Activated CD8-positive, alpha-beta memory T cell treated with anti-CD3 and anti-CD28 coated beads for 36 hours (primary cell): Measurements from ENCODE around the gene PRKACA. TPM values are rescaled to one million over a fixed set of nuclear protein-coding genes. Genes with fewer than 3 reads are reported as not detected.

Source experiments
- CTCF ChIA-PET: fragments of 350-600 bp; sonication (Branson Sonifier 250); formaldehyde crosslinking; loops from one replicate; lab custom pipeline; 2021; ENCODE audit warnings: antibody characterized with exemption; lab: Charles Lee
- POLR2A ChIA-PET: fragments of 350-600 bp; sonication (Branson Sonifier 250); formaldehyde crosslinking; loops from one replicate; lab custom pipeline; 2021; ENCODE audit warnings: antibody characterized with exemption; lab: Charles Lee
- total RNA-seq, 2 experiments: library from RNA; stranded (reverse); gene quantifications; one replicate each; pipeline ENCODE4 v1.2.3, GENCODE V29; 2021

PRKACA gene
- total RNA-seq, 2 experiments from 2014 or later: 70.5 to 74.1 TPM

DNA sequence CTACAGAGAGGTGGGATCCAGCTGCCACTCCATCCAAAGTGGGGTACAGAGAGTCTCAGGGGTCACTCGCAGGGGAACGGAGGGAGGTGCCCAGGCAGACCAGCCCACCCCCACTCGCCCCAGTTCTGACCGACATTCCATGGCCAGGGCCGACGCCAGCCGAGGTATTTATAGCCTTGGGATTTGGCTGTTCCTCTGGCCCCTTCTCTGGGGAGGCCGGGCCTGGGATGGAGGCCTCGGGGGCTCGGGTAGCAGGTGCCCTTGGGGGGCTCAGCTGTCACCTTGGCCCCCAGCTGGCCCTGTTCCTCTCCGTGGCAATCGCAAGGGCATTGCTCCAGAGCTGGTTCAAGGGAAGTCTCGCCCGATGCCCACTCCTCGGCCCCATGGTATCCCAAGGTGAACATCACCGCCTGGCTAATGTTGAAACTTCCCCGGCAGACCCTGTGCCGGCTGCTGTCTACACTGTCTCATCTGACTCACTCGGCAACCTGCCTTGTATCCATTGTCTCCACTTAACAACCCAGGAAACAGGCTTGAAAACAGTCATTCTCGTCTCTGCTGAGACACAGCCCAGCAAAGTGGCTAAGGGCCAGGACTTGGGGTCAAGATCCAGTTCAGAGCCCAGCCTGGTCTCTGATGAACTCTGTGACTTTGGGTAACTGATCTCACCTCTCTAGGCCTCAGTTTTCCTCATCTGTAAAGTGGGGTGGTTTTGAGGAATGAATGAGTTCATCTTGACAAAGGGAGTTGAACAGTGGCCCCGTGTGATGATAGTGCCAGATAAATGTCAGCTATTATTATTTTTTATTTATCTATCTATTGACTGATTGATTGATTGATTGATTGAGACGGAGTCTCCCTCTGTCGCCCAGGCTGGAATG, 9.7 kb downstream of the PRKACA start:
- POLR2A ChIA-PET: no interaction called here
- CTCF ChIA-PET: no interaction called here

DNA sequence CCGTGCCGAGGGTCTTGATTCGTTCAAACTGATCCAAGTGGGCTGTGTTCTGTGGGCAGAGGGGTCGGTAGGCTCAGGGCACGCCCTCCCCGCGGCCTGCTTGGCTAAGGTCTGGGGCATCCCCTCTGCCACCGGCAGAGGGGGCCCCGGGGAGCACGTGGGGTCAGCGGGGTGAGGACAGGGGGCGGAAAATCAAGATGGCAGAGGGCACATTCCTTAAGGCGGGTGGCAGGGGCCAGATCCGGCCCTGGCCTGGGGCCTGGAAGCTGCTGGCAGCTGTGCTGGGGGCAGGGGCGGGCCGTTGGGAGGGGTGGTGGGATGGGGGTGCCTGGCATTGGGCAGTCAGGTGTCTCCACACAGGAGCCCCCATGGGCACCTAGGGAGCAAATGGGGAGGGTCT, 10.7 kb downstream of the PRKACA start:
- CTCF ChIA-PET: no interaction called here

DNA sequence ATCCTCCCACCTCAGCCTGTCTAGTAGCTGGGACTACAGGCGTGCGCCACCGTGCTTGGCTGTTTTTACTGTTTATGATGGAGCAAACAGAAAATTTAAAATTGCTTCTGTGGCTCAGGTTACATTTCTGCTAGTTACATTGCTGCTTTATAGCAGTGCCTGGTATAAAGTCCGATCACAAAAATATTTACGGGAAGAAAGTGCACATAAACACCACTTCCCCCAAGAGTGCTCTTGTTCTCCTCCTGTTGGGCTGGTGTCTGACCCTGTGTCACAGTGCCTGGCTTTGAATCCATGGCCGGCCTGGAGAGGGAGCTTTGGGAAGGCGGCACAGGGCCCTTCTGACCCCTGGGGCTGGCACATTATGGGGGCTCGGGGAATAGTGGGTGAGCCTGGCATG, 11.9 kb downstream of the PRKACA start:
- POLR2A ChIA-PET: no interaction called here
- CTCF ChIA-PET: interaction anchor here (0.7 kb wide), 1 partner anchor 317 kb away, joined by 3 read pairs; no protein-coding TSS in a partner anchor

More for the DNA sequence above, 10.7 kb downstream of the PRKACA start:
- POLR2A ChIA-PET: no interaction called here

DNA sequence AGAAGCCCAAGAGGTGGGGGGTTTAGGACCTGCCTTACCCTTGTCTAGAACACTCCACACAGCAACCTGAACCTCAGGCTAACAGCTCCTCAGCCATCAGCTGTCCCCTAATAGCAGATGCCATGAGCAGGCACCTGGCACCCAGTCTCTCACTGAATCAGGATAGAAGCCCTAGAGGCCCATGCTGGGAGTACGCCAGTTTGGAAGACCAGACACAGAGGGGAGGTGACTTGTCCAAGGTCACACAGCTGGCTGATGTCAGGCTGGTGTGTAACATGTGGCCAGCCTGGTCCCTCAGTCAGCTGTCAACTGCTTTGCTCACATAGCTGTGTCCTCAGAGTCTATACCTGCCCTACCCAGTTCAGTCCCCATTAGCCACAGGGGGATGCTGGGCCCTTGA, 14.3 kb downstream of the PRKACA start:
- CTCF ChIA-PET: interaction anchor here (0.9 to 3.4 kb wide), 5 partner anchors 11 to 245 kb away, joined by 3 to 19 read pairs (median 3); no protein-coding TSS in a partner anchor
- POLR2A ChIA-PET: interaction anchor here (0.6 kb wide), 1 partner anchor 262 kb away, joined by 5 read pairs; no protein-coding TSS in a partner anchor

DNA sequence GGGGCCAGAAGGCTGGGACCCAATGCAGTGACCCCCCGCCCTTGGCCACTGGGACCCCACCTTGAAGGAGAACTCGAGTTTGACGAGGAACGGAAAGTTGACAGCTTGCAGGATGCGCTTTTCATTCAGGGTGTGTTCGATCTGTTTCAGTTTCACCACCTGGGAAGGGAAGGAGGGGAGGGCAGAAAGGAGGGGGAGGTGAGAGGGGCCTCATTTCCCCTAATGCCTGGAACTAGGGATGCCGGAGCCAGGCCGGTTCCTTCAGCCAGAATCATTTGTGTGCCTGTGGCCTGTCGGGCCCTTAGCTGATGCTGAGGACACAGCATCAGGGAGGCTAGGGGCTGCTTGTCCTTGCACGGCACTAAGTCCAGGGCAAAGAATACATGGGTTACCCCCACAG, 14.8 kb downstream of the PRKACA start:
- POLR2A ChIA-PET: interaction anchor here (0.6 kb wide), 1 partner anchor 262 kb away, joined by 5 read pairs; no protein-coding TSS in a partner anchor

DNA sequence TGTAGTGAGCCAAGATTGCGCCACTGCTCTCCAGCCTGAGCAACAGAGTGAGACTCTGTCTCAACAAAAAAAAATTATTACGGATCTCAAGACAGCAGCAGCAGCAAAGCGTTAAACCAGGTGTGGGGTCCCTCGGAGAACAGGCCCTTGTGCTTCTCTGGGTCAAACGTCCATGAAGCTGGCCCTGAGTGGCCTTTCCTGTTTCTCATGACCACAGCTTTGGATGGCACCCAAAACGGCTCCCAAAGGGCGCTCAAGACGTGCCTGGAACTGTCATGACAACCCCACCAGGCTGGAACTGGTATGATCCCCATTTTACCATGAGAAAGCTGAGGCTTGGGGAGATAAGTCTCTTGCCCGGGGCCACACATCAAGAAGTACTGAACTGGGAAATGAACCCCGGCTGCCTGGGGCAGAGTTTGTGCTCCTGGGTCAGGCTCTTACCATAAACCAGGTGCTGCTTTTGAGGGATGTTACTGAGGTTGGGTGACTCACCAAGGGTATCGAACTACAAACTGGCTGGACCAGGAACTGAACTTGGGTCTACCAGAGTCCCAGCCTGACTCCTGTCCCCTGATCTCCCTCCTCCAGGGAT, 15.4 kb downstream of the PRKACA start:
- POLR2A ChIA-PET: no interaction called here
- CTCF ChIA-PET: interaction anchor here (1.1 to 3.4 kb wide), 3 partner anchors 12 to 246 kb away, joined by 3 to 19 read pairs (median 3); no protein-coding TSS in a partner anchor

More for the DNA sequence above, 14.8 kb downstream of the PRKACA start:
- CTCF ChIA-PET: interaction anchor here (0.9 to 3.4 kb wide), 4 partner anchors 12 to 245 kb away, joined by 3 to 19 read pairs (median 3); no protein-coding TSS in a partner anchor

DNA sequence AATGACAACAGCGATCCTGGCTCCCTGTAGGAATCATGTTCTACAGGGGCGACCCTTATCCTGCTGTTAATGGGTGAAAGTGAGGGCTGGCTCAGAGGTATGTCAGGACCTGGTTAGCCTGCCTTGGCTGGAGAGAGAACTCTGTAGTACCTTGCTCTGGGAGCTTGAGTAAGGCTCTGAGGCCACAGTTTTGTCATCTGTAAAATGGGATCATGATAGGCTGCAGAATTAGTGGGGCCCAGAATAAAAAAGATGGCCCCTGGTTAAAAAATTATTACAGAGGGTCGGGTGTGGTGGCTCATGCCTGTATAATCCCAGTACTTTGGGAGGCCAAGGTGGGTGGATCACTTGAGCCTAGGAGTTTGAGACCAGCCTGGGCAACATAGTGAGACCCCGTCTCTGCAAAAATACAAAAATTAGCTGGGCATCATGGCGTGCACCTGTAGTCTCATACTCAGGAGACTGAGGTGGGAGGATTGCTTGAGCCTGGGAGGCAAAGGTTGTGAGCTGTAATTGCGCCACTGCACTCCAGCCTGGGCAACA, 16.5 kb downstream of the PRKACA start:
- ChIA-PET CTCF (interaction anchor here (3.4 kb wide), 1 partner anchor 14 kb away, joined by 19 read pairs; no protein-coding TSS in a partner anchor), POLR2A (no interaction called here)

DNA sequence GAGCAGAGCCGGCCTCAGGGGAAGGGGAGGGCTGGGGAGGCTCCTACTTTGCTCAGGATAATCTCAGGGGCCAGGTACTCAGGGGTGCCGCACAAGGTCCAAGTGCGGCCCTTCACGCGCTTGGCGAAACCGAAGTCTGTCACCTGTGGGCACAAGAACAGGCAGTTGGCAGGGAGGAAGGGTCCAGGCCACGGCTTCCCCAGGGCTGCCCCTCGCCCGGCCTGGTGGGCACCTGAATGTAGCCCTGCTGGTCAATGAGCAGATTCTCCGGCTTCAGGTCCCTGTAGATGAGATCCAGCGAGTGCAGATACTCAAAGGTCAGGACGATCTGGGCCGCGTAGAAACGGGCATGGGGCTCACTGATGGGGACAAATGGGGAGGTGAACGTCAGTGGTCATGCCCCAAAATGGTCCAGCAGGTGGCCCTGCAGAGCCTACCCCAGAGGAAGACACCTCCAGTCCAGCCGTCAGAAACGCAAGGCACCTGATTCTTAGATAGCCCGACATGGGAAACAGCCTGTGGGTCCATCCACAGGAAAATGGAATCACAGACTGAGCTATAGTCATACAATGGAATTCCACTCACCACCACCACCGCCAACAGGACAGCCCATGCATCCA, 19.9 kb downstream of the PRKACA start:
- CTCF ChIA-PET: no interaction called here
- POLR2A ChIA-PET: no interaction called here

DNA sequence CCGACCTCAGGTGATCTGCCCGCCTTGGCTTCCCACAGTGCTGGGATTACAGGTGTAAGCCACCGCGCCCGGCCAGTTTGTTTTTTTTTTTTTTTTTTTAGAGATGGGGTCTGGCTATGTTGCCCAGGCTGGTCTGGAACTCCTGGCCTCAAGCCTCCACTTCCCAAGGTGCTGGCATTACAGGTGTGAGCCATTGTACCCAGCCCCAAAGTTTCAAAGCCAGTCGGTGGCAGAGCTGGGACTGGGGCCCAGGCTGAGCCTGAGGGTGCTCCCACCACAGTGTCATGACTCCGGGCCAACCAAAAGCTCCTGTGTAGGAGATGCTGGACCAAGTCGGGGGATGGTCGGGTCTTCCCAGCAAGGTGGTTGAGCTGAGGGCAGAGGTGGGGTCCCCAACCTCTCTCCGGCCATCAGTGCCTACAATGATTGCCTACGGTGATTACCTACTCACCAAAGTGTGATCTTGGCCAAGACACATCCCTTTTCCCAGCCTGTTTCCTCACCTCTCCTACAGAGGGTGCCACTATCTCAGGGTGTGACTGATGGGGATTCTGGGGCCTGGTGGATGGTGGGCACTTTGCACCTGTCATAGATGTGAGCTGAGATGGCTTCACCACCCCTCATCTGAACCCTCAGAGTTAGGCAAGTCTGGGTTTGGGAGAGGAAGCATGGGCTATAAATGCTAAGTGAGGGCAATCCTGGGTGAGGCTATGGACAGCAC, 21.1 kb downstream of the PRKACA start:
- ChIA-PET CTCF (interaction anchor here (0.7 kb wide), 2 partner anchors 144 to 388 kb away, joined by 4 to 6 read pairs; no protein-coding TSS in a partner anchor), POLR2A (no interaction called here)

DNA sequence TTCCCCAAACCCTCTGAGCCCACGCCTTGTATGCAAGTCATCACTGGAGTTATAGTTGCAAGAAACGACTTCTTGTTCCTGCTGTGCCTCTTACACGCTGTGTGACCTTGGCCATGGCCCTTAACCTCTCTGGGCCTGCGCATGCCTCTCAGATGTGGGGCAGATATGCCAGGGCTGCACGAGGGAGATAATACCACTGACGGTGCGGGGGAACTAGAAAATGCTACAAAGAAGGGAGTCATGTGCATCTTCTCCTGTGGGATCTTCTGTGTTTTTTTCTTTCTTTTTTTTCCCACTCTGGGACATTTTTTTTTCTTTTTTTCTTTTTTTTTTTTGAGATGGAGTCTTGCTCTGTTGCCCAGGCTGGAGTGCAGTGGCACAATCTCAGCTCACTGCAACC, 22.7 kb downstream of the PRKACA start:
- ChIA-PET CTCF (interaction anchor here (2.2 kb wide), 1 partner anchor 19 kb away, joined by 6 read pairs; no protein-coding TSS in a partner anchor), POLR2A (no interaction called here)

DNA sequence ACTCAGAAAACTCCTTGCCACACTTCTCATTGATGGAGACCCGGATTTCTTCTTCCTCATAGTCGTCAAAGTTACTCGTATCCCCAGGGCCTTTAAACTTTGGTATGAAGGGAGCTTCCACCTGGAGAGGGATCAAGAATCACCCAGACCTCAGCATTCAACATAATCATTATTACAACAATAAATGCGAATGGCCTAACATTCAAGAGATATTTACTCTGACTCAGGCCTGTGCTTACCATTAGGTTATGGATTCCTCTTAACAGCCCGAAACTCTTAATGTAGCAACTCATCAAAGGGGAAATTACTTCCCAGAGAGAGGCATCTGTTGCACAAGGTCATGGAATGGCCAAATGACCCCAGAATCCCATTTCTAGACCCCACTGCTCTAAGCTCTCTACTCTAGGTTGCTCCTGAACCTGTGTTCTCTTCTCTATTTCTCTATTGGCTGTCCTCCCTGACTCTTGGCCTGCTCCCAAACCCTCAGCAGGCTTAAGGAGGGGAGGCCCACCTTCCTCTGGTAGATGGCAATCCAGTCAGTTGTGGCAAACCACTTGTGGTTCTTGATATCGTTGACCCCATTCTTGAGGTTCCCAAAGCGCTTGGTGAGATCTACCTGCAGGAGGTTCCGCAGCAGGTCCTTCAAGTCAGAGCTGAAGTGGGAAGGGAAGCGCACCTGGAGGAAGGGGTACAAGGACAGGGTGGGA, 24.3 kb downstream of the PRKACA start:
- POLR2A ChIA-PET: no interaction called here
- CTCF ChIA-PET: interaction anchor here (1.1 to 2.2 kb wide), 3 partner anchors 19 to 22 kb away, joined by 3 to 6 read pairs (median 6); a partner anchor contains a TSS

DNA sequence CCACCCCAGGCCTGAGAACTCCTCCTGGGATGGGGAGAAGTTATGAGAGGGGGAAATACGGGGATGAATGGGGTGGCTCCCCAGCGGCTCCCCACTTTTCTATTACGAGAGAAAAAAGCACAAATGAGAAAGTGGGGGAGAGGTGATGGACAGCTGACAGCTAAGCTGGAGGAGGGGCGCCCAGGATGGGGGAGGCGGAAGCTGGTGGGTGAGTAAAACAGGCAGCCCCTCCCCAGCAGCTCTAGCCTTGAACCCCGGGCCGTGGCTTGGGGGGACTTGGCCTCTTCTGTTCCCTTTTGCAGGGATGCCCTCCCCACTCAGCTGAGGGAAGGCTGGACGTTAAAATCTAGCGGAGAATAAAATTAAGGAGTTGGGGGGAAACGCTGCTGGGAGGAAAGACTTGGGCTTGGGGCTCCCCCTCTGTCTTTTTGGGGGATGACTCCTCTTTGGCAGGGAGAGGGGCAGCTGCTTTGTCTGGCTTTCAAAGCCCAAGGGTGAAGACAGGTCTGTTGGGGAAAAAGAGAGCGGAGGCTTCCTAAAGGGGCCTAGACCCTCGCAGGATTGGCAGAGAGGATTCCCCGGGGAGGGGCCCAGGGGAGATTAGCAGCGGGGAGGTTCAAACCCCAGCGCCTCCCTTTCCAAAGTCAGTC, 25.6 kb downstream of the PRKACA start:
- POLR2A ChIA-PET: interaction anchor here (0.8 to 1.7 kb wide), 3 partner anchors 10 to 45 kb away, joined by 4 to 8 read pairs (median 4); no protein-coding TSS in a partner anchor
- CTCF ChIA-PET: interaction anchor here (0.8 to 1.3 kb wide), 2 partner anchors 23 to 33 kb away, joined by 3 to 6 read pairs; no protein-coding TSS in a partner anchor

DNA sequence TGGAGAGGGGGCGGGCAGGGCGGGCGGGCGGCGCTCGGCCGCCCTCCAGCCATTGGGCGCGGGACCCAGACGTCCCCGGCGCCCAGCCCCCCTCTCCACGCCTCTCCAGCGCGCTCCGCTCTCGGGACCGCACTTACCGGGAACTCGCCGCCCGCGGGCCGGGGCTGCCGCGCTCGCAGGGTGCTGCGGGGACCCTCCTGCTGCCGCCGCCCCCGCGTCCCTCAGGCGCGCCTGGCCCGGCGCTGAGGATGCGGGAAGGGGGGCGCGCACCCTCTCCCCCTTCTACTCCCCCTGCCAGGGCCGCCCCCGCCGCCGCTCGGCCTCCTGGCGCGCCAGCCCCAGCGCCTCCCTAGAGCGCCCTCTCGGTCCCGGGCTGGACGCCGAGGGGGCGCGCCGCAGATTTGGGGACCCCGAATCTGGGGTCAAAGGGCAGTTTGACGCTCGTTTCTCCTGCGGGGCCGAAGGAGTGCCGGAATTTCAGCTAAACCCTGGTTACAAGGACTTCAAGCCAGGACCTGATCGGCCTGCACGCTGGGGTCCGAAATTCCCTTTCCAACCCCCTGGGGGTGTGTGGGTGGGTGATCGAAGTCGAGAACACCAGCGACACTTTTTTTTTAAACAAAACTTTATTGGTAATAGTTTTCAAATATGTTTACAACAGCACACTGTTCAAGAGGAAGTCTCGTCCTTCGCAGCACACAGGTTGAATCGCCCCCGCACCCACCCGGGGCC, 26.3 kb downstream of the PRKACA start:
- POLR2A ChIA-PET: interaction anchor here (0.8 to 1.7 kb wide), 3 partner anchors 9 to 46 kb away, joined by 4 to 8 read pairs (median 4); no protein-coding TSS in a partner anchor
- CTCF ChIA-PET: interaction anchor here (0.8 to 1.3 kb wide), 2 partner anchors 23 to 32 kb away, joined by 3 to 6 read pairs; no protein-coding TSS in a partner anchor

DNA sequence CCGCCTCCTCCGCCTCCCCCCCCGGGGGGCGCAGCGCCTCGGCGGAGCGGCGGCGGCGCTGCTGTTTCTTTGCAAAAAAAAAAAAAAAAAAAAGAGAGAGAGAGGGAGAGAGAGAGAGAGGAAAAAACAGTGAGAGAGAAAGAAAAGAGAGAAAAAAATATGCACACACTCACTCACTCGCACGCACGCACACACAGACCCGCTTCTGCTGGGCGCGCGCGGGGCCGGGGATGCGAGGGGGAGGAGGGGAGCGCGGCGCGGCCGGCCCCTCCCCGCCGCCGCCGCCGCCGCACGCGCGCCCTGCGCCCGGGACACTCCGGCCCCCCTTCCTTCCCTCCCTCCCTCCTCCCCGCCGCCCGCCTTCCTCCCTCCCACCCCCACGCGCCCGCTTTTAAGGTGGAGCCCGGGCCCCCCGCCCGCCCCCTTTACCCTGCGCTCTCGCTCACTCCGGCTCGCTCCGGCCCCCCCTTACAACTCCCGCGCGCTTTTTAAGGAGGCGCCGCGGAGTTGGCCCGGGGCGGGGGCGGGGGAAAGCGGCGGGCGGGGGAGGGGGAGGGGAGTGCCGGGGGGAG, 27.0 kb downstream of the PRKACA start, which contains the start of gene SAMD1:
TSS of gene SAMD1 (minus strand) at position 243 of the 572 bp plus-strand sequence.
- POLR2A ChIA-PET: interaction anchor here (1.0 to 1.7 kb wide), 2 partner anchors 46 to 481 kb away, joined by 3 to 8 read pairs; partner anchors contain the start of gene NDUFB7
- CTCF ChIA-PET: interaction anchor here (1.3 kb wide), 1 partner anchor 24 kb away, joined by 6 read pairs; no protein-coding TSS in a partner anchor

DNA sequence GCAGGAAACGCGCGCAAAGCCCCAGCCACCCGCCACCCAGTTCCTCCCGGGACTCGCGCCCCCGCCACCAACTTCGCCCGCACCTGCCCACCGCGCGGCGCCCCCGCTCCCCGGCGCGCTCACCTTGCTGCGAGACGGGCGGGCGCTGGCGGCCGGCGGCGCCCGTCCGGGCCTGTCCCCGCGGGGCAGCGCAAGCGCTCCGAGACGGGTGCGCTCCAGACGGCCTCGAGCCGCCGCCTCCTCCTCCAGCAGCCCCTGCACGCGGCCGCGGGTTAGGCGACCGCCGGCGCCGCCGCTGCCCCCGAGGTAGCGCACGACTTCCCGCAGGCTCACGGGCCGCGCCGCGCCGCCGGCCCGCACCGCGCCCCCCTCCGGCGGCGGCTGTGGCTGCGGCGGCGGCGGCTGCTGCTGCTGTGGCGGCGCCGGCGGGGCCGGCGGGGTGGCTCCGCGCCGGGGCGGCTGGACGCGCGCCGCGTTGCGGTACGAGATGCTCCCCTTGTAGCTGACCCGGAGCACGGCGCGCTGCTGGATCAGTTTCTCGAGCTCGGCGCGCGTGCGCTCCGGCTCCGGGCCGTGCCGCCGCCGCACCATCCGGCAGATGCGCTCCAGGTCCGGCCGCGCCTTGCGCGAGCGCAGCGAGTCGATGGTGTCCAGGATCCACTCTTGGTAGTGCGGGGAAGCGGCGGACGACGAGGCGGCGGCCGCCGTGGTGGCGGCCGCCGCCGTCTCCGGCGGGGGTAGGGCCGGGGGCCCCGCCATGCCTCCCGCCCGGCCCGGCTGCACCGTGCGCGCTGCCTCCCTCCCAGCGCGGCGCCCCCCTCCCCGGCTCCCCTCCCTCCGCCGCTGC, 27.7 kb downstream of the PRKACA start:
- POLR2A ChIA-PET: interaction anchor here (1.0 kb wide), 1 partner anchor 482 kb away, joined by 3 read pairs; the partner anchor contains the start of gene NDUFB7
- CTCF ChIA-PET: interaction anchor here (0.7 kb wide), 2 partner anchors 95 to 246 kb away, joined by 3 to 6 read pairs; no protein-coding TSS in a partner anchor
